GM12891 (cell line): ENCODE results near the gene RRBP1.

Source experiments
- DNase-seq: peaks from one replicate; pipeline ENCODE4 v3.0.0; 2011; ENCODE audit warnings: low spot score; ENCODE audit not compliant: insufficient read length
- FAIRE-seq: peaks from 2 replicates; lab custom pipeline; 2011; peaks lifted over from hg19 to GRCh38; lab: Jason Lieb, UNC
- PAX5 ChIP-seq: IDR thresholded peaks from 2 replicates; pipeline ENCODE4 v1.6.1; 2011; ENCODE audit warnings: low read length, moderate library complexity, mild to moderate bottlenecking; ENCODE audit not compliant: insufficient read depth, severe bottlenecking
- POLR2A ChIP-seq: IDR thresholded peaks from 2 replicates; pipeline ENCODE4 v1.6.1; 2011; ENCODE audit warnings: low read depth, low read length, control low read depth
- POLR2AphosphoS5 ChIP-seq: IDR thresholded peaks from 2 replicates; pipeline ENCODE4 v1.6.1; 2011; ENCODE audit warnings: low read depth, low read length, control low read depth
- POU2F2 ChIP-seq: IDR thresholded peaks from 2 replicates; pipeline ENCODE4 v1.6.1; 2011; ENCODE audit warnings: low read depth, mild to moderate bottlenecking, control low read depth, low read length, moderate library complexity
- SPI1 ChIP-seq: IDR thresholded peaks from 2 replicates; pipeline ENCODE4 v1.6.1; 2011; ENCODE audit warnings: low read depth, low read length, control low read depth
- TAF1 ChIP-seq: IDR thresholded peaks from 2 replicates; pipeline ENCODE4 v1.6.1; 2011; ENCODE audit warnings: low read depth, low read length, control low read depth

RRBP1 gene

DNA sequence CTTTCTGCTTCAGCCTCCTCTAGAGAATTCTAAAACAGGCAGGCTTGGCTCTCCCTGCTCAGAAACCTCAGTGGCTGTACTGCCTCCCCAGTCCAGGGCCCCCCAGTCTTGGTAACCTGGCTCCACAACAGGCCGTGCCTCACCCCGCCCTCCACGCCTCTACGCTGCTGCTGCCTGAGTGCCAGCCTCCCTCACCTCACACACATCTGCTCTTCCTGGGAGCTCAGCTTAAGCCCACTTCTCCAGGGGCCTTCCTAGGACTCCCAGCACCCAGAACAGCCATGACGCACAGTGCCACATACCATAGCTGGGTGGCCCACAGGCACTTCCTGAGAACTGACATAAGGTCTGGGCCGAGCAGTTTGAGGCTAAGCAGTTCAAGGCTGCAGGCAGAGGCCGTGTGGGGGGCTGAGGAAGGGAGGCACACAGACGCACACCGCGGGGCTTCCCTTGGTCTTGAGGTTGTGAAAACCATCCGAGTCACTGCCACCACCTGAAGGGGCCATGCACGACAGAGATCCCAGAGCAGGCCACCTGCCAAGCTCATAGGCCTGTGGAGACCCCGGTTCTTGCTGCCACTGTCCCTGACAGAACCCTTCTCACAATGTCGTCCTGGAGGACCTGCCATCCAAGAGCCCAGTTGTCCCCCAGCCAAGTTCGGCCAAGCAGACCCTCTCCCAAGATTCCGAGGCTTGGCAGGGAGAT is 69.6 kb downstream of the RRBP1 start:
- TF ChIP-seq SPI1 (no peak), POLR2A (no peak), POLR2AphosphoS5 (no peak), POU2F2 (no peak), TAF1 (no peak), PAX5 (no peak)
- FAIRE-seq (no peak), DNase-seq (peak; percentile 4)

DNA sequence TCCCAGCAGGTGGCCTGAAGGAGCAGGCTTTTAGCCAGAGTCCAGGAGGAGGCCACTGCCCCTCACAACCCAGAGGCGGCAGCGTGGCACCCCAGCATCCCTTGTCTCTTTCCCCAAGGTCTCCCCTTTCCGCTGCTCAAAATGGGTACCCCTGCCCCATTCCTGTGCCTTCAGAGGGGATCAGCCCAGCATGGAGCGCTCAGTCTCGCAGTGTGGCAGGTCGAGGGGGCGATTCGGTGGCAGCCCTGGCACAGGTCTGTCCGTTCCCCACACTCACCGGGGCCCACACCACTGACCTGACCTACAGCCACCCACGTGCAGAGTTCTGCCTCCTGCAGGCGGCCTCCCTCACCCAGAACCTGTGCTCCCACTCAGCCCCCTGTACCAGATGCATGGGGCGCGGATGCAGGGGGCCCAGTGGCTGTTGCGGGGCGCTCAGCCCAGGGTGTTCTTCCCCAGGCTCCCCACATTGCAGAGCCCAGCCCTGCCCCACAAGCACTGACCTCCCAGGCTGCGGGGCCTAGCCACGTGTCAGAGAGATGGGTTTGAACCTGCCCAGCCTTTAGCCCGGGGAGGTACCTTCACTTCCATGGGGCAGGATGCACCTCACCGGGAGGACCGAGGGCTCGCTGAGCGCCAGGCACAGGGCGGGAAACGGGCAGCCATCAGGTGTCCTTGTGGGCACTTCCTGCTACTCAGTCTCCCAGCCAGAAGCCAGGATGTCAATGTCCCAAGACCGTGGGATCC is 70.3 kb downstream of the RRBP1 start:
- FAIRE-seq: no peak
- peak; percentile 30 for DNase-seq
- TF ChIP-seq POLR2A (no peak), POU2F2 (peak; percentile 16; the same call in 1 of the 2 replicates), TAF1 (no peak), SPI1 (no peak)

DNA sequence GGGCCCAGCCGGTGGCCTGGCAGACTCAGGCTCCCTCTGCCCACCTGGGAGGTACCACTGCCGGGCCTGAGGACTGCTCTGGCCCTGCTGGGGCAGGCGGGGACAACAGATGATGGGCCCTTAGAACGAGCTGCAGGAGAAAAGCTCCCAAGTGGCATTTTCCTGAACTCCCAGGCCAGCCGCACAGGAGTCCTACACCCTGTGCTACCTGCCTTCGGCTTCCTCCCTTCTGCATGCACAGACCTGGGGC is 70.8 kb downstream of the RRBP1 start:
- FAIRE-seq (no peak), DNase-seq (no peak)
- TF ChIP-seq POLR2A (no peak), POU2F2 (no peak), SPI1 (no peak), POLR2AphosphoS5 (no peak), TAF1 (no peak), PAX5 (no peak)

DNA sequence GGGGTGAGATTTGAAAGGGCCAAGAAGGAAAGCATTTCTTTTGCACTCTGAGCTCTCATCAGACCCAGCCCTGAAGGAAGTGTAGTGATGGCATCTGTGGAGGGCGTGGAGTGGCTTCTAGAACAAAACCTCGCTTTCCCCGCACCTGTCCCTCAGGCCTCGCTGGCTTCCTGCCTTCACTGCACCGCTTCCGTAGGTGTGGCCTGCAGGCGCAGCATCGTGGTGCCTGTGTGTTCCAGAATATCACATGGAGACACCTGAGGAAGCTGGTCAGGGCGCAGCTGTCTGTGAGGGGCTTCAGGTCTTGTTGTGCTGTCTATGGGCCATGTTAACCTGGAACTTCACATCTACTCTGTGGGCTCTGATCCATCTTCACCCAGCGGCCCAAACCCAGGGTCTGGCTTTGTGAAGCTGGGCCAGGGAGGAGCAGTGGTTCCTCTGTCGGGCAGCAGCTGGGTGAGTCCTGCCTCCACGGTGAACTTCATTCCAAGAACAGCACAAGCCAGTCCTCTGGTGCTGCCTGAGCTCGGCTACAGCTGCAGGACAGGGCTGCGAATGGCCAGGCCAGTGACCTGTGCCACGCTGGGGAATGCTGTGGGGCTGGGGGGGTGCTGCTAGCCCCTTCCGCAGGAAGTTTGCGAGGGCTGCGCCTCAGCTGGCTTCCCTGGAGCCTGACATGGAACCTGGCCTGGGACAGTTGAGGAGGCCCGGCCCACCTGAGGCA is 71.3 kb downstream of the RRBP1 start:
- TF ChIP-seq PAX5 (no peak), POLR2AphosphoS5 (no peak), POLR2A (no peak), POU2F2 (no peak)
- FAIRE-seq: peak; percentile 28
- peak; percentile 22 for DNase-seq

DNA sequence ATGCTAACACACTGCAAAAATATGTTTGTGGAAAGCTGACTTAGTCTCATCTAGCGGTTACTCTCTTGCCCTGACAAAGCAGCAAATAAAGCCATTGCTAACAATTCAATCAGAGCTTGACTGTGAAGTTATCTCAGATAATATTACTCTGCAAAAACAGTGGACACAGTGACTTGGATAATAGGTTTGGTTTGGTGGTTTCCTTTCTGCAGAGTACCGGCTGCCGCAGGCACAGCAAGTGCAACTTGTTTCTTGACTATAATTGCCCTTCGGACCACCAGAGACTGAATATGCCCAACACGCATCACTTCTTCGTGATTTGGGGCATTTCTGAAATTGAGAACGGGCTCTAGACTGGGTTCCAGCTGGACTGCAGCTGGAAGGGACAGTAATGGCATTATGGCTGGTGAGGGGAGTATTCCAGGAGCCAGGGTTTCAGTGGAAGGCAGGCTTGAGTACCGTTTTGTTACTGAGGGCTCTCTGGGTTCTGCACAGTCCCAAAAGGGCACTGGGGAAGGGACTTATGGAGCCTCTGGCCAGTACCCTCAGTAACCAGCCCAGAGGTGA is 72.1 kb downstream of the RRBP1 start:
- DNase-seq: no peak
- no peak for FAIRE-seq

DNA sequence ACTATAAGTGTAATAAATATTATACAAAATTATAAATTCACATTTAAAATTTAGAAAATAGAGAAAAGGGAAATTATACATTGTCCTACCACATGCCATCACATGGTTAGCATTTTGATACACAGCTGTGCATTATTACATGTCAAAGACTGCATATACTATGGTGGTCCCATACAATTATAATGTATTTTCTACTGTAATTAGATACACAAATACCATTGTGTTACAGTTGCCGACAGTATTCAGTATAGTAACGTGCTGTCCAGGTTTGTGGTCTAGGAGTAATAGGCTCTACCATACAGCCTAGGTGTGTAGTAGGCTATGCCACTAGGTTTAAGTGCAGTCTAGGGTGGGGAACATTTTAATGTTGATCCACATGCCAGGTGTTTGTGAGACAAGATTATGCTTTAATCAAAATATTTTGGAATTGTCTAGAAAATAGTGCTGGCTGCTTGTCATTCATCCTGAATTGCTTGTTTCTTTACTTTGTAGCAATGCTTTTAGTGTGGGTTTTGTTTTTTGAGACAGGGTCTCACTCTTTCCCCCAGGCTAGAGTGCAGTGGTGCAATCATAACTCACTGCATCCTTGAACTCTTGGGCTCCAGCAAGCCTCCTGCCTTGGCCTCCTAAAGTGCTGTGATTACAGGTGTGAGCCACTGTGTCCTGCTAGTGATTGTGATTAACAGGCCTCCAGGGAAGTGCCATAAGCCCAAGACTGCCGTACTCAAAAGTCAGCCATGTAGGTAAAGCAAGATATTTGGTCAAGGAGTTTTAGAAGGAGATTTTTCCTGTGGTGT is 73.1 kb downstream of the RRBP1 start:
- DNase-seq (no peak), FAIRE-seq (no peak)
- no peak for TF ChIP-seq TAF1

More for the DNA sequence above, 72.1 kb downstream of the RRBP1 start:
- TF ChIP-seq POLR2AphosphoS5 (no peak), TAF1 (no peak), POLR2A (no peak), SPI1 (no peak), POU2F2 (no peak), PAX5 (no peak)

DNA sequence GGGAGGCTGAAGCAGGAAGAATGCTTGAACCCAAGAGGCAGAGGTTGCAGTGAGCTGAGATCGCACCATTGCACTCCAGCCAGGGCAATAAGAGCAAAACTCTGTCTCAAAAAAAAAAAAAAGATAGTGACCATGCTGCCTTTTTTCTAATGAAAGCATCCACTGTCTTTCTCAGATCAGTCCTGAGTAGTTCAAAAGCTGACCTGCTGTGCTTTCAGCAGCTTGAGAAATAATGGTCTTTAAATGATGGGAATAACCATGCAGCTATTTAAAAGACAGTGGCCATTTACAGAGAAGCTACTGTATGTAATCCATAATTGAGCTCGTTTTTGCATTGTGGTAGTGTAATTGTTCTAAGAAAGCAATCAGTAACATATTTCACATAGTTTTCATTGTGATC is 76.0 kb downstream of the RRBP1 start:
- TF ChIP-seq SPI1 (no peak), POLR2A (no peak), POU2F2 (no peak), TAF1 (no peak), PAX5 (no peak), POLR2AphosphoS5 (no peak)
- DNase-seq (no peak), FAIRE-seq (no peak)

DNA sequence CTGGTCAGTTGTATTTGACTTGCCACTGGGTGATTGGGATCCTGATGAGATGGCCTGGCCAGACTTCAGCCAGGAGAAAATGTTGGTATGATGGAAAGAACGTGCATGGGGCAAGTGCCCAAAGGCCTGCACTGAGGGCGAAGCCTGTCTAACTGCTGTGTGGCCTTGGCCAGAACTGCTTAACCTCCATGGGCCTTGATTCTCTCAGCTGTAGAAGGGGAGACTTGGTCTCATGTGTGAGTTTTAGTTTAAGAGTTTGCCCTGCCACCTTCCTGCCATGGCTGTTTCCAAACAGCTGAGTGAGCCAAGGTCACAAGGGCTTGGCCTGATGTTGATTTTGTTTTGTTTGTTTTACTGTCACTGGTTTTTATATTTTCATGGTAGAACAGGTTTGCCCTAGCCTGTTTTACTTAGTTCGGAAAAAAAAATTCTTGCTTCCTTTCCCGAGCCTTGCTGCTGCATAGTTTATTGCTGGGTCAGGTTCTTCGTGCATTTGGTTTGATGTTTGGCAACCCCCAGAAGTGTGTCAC is 76.8 kb downstream of the RRBP1 start:
- DNase-seq (no peak), FAIRE-seq (no peak)
- TF ChIP-seq PAX5 (no peak), TAF1 (no peak), POLR2A (no peak), POU2F2 (no peak), POLR2AphosphoS5 (no peak), SPI1 (no peak)

DNA sequence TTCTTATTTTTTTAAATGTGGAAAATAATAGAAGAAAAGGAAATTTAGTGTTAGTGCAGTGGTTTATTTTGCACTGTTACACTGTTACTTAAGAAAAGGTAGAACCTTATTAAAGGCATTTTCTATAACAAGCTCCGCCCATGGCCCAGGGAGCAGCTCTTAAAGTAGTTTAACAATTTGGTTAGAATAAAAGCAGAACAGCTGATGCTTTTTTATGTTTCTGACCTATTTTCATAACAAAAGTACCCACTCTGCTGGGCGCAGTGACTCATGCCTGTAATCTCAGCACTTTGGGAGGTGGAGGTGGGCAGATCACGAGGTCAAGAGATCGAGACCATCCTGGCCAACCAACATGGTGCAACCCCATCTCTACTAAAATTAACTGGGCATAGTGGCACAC is 79.5 kb downstream of the RRBP1 start:
- TF ChIP-seq POLR2A: no peak
- no peak for TF ChIP-seq TAF1
- TF ChIP-seq SPI1: no peak
- TF ChIP-seq POU2F2: no peak
- no peak for TF ChIP-seq PAX5
- TF ChIP-seq POLR2AphosphoS5: no peak
- no peak for FAIRE-seq
- DNase-seq: no peak
